Esophagus muscularis mucosa (tissue), 4 donors: Measurements from ENCODE around the gene PRXL2B. TPM values are rescaled to one million over a fixed set of nuclear protein-coding genes. Genes with fewer than 3 reads are reported as not detected.
A peak's percentile ranks its signal among the peaks of the same experiment; 100 is the strongest.

Experiments used
- DNase-seq: peaks from one replicate; pipeline ENCODE4 v3.0.0-alpha.2; 2017; ENCODE audit errors: extremely low spot score
- H3K27ac ChIP-seq, 4 donors: fragments of 200-600 bp; sonication (generic); replicated peaks in 1 of 4; 1 replicate in 3 of 4; 2 replicates in 1 of 4; pipeline ENCODE4 v1.5.1; 2016 to 2019; ENCODE audit warnings: mild to moderate bottlenecking in 1 of 4
- H3K27me3 ChIP-seq, 4 donors: fragments of 200-600 bp; sonication (generic); one replicate each; pipeline versions ENCODE4 v1.5.1 to v1.6.0; 2016 to 2019
- H3K36me3 ChIP-seq, 4 donors: fragments of 200-600 bp; sonication (generic); one replicate each; pipeline ENCODE4 v1.5.1; 2016 to 2019
- H3K4me1 ChIP-seq, 4 donors: fragments of 200-600 bp; sonication (generic); one replicate each; pipeline ENCODE4 v1.5.1; 2016 to 2019
- H3K4me3 ChIP-seq, 4 donors: fragments of 200-600 bp; sonication (generic); 1 replicate in 2 of 4; 2 replicates in 2 of 4; pipeline ENCODE4 v1.5.1; 2016 to 2019; ENCODE audit warnings: mild to moderate bottlenecking in 4 of 4, moderate library complexity in 1 of 4
- H3K9me3 ChIP-seq, 4 donors: fragments of 200-600 bp; sonication (generic); 1 replicate in 3 of 4; 2 replicates in 1 of 4; pipeline ENCODE4 v1.5.1; 2016 to 2019
- EP300 ChIP-seq: sonication (generic); formaldehyde crosslinking; IDR thresholded peaks from one replicate; pipeline ENCODE4 v1.6.1; 2017; ENCODE audit warnings: antibody characterized with exemption
- POLR2A ChIP-seq: fragments of 450-650 bp; IDR thresholded peaks from one replicate; pipeline ENCODE4 v1.6.1; 2017; ENCODE audit warnings: antibody characterized with exemption, moderate library complexity, mild to moderate bottlenecking, low read depth
- POLR2AphosphoS5 ChIP-seq, 2 donors: sonication (generic); formaldehyde crosslinking; IDR thresholded peaks; one replicate each; pipeline ENCODE4 v1.6.1; 2017; ENCODE audit warnings: antibody characterized with exemption in 2 of 2
- WGBS: methylation state at CpG from one replicate; pipeline ENCODE4 v1.1.5; 2018; 5-methylcytosine and 5-hydroxymethylcytosine counted together
- intact Hi-C: fragments of 100-400 bp; cut with DNase I; formaldehyde crosslinking; loops from one replicate; pipeline ENCODE4 v1.15.1; 2023
- total RNA-seq, 4 donors: library from RNA; depleted of rRNA; stranded (reverse); fragments of >200 nt; gene quantifications; one replicate each; pipeline versions ENCODE4 v1.1.0 to v1.2.1, GENCODE V29; 2016
- TF ChIP-seq, protein P1 (sequence below), 3 experiments: fragments of 200-600 bp in 2 of 3; fragments of 450-650 bp in 1 of 3; sonication (generic) in 2 of 3; IDR thresholded peaks; one replicate each; pipeline ENCODE4 v1.5.1; 2017 to 2019; ENCODE audit warnings: antibody characterized with exemption in 3 of 3, mild to moderate bottlenecking in 2 of 3, moderate library complexity in 1 of 3

PRXL2B gene
- 10 to 100 TPM in 3 of 4 donors, 1 to 10 TPM in 1; 7.9 to 18.8 (median 14.8) TPM for total RNA-seq

DNA sequence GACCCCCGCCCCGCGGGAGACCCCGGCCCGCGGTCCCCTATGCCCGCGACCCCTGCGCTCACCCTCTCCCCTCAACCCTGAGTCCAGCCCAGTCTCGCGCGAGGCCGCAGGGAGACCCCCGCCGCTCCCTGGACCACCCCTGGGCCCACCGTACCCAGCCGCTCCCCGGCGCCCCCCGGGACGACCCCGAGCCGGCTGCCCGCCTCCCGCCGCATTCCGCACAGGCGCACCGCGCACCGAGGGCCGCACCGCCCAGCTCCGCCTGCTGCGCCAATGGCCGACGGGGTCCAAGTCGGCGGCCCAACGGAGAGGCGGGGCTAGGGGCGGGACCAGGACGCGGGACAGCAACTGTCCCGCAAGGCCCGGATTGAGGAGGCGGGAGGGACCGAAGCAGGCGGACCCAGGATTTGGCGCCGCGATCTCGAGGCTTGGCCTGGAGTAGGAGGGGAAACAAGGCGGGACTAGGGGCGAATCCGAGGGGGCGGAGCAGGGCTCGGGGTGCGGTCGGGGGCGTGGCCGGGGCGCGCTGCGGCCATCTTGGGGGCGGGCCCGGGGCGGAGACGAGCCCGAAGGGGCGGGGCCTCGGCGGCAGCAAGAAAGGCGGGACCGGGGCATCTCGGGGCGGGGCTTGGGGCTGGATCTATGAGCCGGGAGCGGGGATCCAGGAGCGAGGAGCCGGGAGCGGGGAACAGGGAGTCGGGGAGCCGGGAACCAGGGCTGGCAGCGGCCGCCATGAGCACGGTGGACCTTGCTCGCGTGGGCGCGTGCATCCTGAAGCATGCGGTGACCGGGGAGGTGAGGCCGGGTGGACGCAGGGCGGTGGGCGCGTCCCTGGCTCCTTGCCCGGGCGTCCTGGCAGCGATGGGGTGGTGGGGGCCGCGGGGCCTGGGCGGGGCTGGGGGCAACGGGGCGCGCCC lies at the start of gene PRXL2B:
Gene PRXL2B (plus strand): TSS at position 624 of the 917 bp plus-strand sequence. CDS start 109 bp downstream, at position 733.
- H3K36me3 ChIP-seq: peaks cover 0 to 19% (median 10%) of the 10 kb centered on the region in 4 donors
- H3K4me3 ChIP-seq: peak within 1 kb of the TSS; percentile 82 to 95 (median 88)
- peaks cover 22 to 49% (median 40%) of the 10 kb centered on the region in 4 donors for H3K4me1 ChIP-seq
- WGBS: 2% methylated on average over 32 of the region's 107 CpGs
- no peaks in the 10 kb centered on the region for H3K9me3 ChIP-seq
- intact Hi-C loops: loop anchor here (2.0 kb wide), 1 partner anchor 56 kb away; no protein-coding TSS in a partner anchor
- TF ChIP-seq, protein P1, sequence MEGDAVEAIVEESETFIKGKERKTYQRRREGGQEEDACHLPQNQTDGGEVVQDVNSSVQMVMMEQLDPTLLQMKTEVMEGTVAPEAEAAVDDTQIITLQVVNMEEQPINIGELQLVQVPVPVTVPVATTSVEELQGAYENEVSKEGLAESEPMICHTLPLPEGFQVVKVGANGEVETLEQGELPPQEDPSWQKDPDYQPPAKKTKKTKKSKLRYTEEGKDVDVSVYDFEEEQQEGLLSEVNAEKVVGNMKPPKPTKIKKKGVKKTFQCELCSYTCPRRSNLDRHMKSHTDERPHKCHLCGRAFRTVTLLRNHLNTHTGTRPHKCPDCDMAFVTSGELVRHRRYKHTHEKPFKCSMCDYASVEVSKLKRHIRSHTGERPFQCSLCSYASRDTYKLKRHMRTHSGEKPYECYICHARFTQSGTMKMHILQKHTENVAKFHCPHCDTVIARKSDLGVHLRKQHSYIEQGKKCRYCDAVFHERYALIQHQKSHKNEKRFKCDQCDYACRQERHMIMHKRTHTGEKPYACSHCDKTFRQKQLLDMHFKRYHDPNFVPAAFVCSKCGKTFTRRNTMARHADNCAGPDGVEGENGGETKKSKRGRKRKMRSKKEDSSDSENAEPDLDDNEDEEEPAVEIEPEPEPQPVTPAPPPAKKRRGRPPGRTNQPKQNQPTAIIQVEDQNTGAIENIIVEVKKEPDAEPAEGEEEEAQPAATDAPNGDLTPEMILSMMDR (IDR thresholded peaks at IDR 0.05): no peak
- TF ChIP-seq POLR2AphosphoS5 (IDR thresholded peaks at IDR 0.05) (peak; percentile 88 to 90), POLR2A (peak; percentile 81), EP300 (no peak)
- peak; percentile 100 for DNase-seq
- H3K27me3 ChIP-seq: no peaks in the 10 kb centered on the region
- H3K27ac ChIP-seq: peak within 1 kb of the TSS; percentile 92 to 99 (median 98)

DNA sequence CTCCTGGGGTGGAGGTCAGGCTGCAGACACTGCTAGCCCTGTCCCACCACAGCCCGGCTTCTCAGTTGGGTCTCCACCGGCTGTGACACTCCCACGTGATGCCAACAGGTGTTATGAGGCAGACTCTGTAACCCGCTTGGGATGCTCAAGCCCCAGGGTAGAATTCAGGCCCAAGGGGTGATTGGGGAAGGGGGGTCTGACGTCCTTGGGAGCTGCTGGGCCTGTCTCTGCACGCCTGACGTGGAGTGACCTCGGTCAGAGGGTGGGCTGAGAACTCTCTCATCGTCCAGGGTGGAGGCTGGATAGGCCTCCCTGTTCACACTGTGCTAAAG lies 48.8 kb upstream of the PRXL2B start:
- WGBS: 40% methylated on average over 5 of the region's 9 CpGs
- no peaks in the 10 kb centered on the region for H3K9me3 ChIP-seq
- no peak overlapping the region for H3K4me3 ChIP-seq
- H3K27ac ChIP-seq: no peak overlapping the region
- intact Hi-C loops: no loop called here
- peaks cover 0 to 98% (median 18%) of the 10 kb centered on the region in 4 donors for H3K27me3 ChIP-seq
- TF ChIP-seq POLR2A: no peak
- no peak for TF ChIP-seq POLR2AphosphoS5 (IDR thresholded peaks at IDR 0.05)
- TF ChIP-seq EP300: no peak
- TF ChIP-seq, protein P1 (IDR thresholded peaks at IDR 0.05): no peak
- H3K4me1 ChIP-seq: peaks cover 9 to 15% (median 13%) of the 10 kb centered on the region in 4 donors
- no peak for DNase-seq
- H3K36me3 ChIP-seq: no peaks in the 10 kb centered on the region

DNA sequence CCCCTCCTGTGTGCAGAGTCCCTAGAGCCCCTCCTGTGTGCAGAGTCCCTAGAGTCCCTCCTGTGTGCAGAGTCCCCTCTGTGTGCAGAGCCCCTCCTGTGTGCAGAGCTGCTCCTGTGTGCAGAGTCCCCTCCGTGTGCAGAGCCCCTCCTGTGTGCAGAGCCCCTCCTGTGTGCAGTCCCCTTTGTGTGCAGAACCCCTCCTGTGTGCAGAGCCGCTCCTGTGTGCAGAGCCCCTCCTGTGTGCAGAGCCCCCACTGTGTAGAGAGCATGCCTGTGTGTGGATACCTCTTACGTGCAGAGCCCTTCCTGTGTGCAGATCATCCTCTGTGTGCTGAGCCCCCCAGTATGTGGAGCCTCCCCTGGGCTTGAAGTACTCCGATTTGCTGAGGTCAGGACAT lies 48.2 kb upstream of the PRXL2B start:
- Histone ChIP-seq H3K36me3 (no peaks in the 10 kb centered on the region), H3K27me3 (peaks cover 0 to 98% (median 15%) of the 10 kb centered on the region in 4 donors), H3K4me3 (no peak overlapping the region), H3K4me1 (peaks cover 9 to 15% (median 14%) of the 10 kb centered on the region in 4 donors), H3K27ac (no peak overlapping the region), H3K9me3 (no peaks in the 10 kb centered on the region)
- DNase-seq: no peak
- 96% methylated on average over 3 of the region's 4 CpGs for WGBS
- intact Hi-C loops: no loop called here
- TF ChIP-seq EP300 (no peak), POLR2AphosphoS5 (IDR thresholded peaks at IDR 0.05) (no peak)

GRCh38 chr1:2538872-2539271 lies 47.7 kb upstream of the PRXL2B start:
- intact Hi-C loops: no loop called here
- DNase-seq: no peak
- H3K27ac ChIP-seq: no peak overlapping the region
- no peaks in the 10 kb centered on the region for H3K36me3 ChIP-seq
- H3K4me1 ChIP-seq: peaks cover 13 to 20% (median 19%) of the 10 kb centered on the region in 4 donors
- H3K27me3 ChIP-seq: peaks cover 0 to 98% (median 13%) of the 10 kb centered on the region in 4 donors
- H3K4me3 ChIP-seq: no peak overlapping the region
- 94% methylated on average over 4 of the region's 8 CpGs for WGBS
- TF ChIP-seq POLR2A (no peak), POLR2AphosphoS5 (IDR thresholded peaks at IDR 0.05) (no peak), EP300 (no peak)
- TF ChIP-seq, protein P1 (IDR thresholded peaks at IDR 0.05): no peak
- H3K9me3 ChIP-seq: no peaks in the 10 kb centered on the region

GRCh38 chr1:2539312-2539907 lies 47.2 kb upstream of the PRXL2B start:
- Histone ChIP-seq H3K36me3 (no peaks in the 10 kb centered on the region), H3K4me3 (no peak overlapping the region), H3K27ac (no peak overlapping the region), H3K4me1 (peaks cover 18 to 25% (median 24%) of the 10 kb centered on the region in 4 donors), H3K27me3 (peaks cover 0 to 98% (median 12%) of the 10 kb centered on the region in 4 donors), H3K9me3 (no peaks in the 10 kb centered on the region)
- TF ChIP-seq POLR2AphosphoS5 (IDR thresholded peaks at IDR 0.05) (no peak), EP300 (no peak), POLR2A (no peak)
- TF ChIP-seq, protein P1 (IDR thresholded peaks at IDR 0.05): peak in 1 of 3 experiments; percentile 12
- intact Hi-C loops: no loop called here
- WGBS: 78% methylated on average over 10 of the region's 12 CpGs
- no peak for DNase-seq
